SW480 (cell line): ENCODE data around the gene SPECC1L.

ENCODE experiments used
- DNase-seq: peaks from one replicate; pipeline ENCODE4 v3.0.0-alpha.2; 2016; ENCODE audit warnings: low spot score

The SPECC1L gene

DNA sequence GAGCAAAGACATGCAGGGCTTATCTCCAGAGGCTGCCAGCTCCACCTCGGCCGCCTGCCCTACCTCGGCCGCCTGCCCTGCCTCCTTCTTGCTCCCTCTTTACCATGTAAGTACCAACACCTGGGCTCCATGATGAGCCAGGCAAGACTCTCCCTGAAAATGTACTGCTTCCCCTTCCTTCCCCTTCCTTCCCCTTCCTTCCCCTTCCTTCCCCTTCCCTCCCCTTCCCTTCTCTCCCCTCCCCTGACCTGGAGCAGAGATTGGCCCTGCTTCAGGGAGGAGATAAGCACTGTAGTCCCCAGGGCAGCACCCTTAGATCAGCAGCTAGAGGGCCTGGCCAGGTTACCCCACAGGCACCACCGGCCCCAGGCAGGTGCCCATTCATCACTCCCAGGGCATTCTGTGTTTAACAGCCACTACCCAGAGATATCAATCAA lies 131.3 kb downstream of the SPECC1L start:
- no peak for DNase-seq

DNA sequence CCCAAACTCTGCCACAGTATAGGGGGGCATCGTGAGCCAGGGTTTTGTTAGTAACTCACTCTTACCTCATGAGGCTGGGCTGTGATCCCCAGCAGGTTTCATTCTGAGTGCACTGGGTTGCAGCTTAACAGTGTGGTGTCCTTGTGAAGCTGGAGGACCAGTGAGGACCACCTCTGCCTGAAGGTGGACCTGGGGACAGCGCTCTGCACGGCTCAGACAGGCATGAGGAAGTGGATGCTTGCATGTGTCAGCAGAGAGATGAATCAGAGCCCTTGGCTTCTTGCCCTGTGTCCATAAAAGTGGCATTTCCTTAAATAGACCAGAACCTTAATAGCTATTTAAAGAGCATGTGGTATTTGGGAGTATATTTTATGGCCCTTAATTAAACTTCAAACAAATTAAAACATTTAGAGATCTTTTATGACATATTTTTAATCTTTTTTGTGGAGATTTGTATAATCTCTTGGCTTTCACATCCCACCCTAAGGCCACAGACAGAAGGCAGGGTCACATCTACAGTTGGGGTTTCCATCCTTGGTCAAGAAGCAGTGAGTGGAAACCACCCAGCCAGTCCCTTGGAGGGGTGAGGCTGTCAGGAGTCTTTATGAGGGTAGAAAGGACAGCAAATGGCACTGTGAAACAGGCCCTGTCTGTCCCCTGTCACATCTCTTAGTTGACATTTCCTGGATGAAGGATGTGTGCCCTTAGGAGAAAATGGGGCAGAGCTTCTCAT lies 132.0 kb downstream of the SPECC1L start:
- DNase-seq, result peak; percentile 73

DNA sequence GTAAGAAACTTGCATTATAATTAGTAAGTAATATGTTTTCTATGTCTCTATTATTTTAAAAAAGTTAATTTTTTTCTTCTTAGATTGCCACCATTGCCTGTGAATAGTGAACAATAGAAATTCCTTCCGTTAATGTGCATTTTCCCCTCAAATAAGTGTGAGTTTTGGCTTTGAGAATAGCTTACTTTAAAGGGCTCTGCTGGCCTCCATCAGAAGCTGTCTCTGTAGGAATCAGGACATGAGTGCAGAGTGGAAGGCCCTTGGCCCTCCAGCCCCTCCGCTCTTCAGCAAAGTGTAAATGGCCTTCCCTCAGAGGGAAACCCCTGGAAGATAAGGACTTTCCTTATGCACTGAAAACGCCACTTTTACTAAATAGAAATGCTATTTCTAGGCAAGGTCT lies 132.7 kb downstream of the SPECC1L start:
- DNase-seq, result no peak

DNA sequence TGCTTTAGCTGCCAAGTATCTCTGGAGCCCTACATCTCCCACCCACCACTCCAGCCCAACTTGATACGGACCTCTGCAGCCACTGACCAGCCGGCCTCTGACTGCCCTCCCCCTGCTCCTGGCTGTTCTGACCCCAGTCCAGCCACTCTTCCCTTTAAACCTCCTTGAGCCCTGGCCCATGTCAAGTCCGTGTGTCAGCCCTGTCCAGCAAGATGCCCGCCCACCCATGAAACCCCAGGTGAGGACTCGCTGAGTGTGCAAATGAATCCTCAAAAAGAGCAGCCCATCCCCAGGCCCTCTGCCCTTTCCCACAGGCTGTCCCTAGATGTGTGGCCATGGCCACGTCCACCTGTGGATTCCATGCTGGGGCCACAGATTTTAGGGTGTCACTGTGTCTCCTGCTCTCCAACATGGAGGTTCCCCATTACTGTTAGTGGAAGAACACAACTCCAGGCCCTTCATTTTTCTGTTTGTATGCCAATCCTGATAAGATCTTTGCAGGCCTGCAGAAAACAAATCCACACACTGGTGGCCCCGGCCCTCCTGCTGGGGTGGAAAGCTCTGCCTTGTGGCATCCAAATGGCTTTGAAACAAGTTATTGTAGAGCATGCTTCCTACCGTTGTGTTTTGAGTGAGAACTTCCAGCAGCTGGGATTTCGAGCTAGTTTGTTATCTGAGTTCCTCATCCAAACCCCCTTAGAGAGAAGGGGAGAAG lies 134.1 kb downstream of the SPECC1L start:
- no peak for DNase-seq

DNA sequence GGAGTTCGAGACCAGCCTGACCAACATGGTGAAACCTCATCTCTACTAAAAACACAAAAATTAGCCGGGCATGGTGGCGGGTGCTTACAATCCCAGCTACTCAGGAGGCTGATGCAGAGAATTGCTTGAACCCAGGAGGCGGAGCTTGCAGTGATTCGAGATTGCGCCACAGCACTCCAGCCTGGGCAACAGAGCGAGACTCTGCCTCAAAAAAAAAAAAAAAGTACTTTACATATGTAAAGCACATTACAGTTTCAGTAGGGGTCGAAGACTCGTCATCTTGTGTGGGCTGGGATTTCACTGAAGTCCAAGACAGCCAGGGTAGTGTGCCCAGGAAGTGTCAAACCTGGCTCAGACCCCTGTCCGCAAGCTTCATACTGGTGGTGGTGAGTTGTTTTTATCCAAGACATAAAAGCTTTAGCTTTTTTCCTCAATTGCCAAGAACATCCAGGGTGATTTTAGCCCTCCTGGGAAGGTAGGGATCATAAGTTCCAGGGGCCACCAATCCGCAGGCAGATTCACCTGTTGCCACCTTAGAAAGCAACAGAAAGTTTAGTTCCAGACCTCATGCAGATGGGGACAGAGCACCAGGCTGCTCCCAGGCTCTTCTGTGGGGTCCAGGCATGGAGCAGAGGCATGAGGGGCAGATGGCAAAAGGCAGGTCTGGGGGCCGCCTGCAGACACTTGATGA lies 135.1 kb downstream of the SPECC1L start:
- DNase-seq, result no peak

DNA sequence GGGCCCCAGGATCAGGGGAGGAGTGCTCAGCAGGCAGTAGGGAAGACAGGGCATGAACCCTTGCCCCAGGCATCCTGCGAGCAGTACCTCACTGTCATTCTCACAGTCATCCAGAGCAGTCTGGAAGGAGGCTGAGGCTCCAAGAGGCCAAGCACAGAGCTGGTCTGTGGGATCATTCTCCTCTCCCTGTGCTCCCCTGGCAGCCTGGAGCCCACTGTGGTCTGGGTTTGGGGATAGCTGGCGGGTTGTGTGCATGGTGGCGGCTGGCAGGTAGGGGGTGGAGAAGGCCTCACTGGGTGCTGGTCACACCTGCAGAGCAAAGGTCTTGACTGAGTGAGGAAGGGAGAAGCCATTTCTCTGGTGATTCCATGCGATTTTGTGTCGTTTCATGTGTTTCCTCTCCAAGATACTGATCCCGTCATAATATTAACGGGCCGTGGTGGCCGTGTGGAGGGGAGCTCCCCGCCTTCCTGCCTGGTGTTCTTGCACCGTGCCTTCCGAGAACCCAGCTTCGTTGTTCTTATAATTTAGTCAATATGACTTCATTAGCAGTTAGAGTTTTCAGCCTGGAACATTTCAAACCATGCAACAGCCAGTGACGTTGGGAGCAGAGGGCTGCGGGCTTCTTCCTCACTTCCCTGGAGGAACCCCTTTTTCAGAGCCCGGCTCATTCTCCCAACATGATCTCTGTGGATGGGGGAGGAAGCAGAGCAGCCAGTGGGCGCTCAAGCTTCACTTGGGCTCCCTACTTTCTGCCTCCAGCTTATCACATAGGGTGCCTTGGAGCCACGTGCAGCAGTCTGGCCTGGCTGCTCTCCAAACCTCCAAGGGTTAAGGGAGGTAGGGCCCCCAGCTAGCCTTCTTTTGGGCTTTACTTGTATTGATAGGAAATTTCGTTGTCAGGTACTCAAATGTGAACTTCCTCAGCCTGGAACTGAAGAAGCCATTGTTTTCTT lies 136.0 kb downstream of the SPECC1L start:
- no peak for DNase-seq

DNA sequence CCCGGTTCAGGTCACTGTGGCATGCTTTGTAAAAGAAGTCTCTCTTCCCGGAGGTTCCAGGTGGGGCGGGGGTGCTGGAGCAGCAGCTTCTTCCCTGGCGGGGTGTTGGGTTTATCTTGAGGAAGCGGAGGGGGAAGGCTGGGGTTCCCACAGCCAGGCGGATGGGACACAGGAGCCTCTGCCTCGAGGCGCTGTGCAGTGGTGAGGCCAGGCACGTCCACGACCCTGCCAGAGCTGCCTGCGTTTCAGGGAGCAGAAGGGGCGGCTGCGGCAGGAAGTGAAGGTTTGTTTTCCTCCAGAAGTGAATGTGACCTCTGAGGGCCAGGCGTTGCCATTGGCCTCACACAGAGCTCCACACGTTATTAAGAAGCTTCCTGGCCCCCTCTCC lies 136.6 kb downstream of the SPECC1L start:
- DNase-seq, result no peak

DNA sequence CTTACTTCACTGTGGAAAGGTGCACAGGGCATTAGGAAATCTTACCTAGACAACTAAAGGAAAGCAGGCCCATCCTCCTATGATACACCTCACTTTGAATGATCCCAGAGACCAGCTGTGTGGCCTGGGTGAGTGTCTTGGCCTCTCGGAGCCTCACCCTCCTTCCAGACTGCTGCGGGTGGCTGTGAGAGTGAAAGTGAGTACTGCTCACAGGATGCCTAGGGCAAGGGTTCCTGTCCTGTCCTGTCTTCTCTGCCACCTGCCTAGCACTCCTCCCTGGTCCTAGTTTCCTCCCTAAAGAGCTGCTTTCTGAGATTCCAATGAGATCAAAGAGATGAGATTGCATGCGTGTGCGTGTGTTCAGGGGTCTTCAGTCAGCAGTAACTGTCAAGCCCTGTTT lies 137.3 kb downstream of the SPECC1L start:
- DNase-seq, result no peak

DNA sequence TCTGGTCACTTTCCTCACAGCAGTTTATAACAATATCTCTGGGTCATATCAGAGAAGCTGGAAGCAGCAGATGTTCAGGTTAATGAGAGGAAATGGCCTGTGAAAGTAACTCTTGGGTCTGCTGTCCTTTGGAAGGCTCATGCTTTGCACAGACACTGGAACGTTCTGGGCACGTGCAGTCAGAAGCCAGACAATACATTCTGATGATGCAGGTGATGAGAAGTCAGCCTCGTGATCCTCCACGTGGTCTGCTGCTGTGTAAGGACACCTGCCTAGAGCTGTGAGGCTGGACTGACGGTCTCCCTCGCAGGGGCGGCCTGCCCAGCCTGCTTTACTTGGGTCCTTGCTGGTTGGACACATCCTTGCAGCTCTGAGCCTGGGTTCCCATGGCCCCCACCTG lies 138.0 kb downstream of the SPECC1L start:
- no peak for DNase-seq

DNA sequence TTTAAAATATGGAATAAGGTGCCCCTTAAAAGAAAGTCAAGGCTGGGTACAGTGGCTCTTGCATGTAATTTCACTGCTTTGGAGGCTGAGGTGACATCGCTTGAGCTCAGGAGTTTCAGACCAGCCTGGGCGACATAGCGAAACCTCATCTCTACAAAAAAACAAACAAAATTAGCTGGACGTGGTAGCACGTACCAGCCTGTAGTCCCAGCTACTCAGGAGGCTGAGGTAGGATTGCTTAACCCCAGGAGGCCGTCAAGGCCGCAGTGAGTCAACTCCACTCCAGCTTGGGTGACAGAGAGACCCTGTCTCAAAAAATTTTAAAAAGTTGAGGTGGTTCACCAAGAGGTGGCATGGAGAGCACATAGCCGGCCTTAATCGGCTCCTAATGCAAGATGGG lies 139.1 kb downstream of the SPECC1L start:
- DNase-seq, result no peak

DNA sequence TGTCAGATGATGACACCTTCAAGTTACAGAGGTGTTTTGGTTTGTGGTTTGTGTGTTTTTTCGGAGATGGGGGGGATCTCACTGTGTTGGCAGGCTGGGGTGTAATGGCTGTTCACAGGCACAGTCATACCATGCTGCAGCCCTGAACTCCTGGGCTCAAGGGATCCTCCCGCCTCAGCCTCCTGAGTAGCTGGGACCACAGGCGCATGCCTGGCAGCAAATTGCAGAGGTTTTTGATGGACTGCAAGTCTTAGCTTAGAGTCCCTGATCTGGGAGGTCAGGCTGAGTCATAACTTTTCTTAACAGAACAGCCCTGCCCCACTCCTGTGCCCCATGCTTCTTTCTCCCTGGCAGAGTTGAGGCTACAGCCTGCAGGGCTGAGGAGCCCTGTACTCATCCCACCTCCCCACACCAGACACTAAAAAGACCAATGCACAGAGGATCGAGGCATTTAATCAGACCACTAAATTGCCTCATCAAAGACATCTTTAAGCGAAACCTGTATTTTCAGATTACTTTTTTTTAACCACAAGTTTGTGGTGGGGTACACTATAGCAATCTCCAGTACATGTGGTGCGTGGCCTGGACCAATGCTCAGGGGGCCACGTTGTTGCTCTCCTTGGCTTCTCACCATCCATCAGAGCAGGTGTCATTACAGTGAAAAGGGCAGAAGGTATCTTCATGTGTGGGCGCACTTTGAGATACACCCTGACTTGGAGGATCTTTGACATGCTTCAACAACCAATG lies 139.7 kb downstream of the SPECC1L start:
- DNase-seq, result no peak

DNA sequence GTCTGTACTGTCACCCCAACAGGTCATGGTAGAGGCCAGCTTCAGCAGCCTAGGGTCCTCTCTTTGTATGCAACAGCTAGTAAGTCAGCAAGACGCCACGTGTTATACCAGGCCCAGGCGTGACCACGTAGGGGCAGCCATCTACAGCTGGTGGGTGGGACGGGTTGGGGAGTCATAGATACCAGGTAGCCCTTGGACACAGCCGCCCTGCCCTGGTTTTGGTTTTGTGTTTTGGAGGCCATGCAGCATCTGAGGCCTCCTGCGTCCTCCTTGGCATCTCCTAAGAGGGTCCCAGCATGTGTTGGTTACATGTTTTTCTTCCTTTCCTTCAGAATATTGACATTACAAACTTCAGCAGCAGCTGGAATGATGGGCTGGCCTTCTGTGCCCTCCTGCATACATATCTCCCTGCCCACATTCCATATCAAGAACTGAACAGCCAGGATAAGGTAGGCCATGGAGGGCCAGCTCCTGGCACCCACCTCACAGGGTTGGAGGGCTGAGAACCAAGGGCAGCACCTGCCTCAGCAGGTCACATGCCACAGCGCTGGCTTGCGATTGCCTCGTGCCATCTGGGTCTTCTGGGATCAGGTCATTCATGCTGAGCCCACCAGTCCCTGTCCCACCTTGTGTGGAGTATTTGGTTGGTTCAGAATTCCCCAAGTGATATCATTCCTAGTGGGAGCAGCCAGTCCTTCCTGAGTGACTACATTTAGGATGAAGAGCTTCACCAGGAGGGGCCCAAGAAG lies 140.8 kb downstream of the SPECC1L start:
- no peak for DNase-seq

DNA sequence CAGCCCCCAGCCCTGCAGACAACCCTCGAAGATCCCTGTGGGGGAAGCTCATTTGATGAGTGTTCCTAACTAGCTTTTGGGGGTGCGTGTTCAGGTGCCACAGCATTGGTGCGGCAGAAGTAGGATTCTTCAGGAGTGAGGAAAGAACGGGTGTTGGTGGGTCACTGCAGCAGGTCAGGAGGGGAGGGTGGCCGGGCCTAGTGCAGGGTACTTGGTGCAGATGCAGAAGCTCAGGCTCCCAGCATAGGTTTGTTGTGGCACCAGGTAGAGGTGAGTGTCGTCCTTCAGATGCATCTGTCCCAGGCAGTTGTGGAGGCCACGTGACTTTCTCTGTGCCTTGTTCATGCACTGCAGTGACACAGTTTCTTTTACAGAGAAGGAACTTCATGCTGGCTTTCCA lies 141.6 kb downstream of the SPECC1L start:
- DNase-seq, result no peak

DNA sequence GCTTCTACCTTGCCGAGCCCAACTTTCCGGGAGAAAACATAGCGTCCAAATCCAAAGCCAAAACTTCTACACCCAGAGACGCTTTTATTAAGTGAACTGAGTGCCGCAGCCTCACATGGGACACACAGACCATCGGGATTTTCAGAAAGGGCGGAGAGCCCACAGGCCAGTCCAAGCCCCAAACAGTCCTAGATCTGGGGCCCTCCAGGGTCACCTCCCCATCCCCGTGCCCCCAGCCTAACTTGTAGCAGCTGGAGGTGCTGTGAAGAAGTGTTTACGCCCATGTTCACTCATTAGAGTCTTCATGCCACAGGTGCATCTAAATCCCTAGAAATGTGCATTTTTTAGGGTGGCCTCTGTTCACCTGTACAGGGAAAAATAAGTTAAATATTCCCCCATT lies 142.6 kb downstream of the SPECC1L start:
- DNase-seq, result no peak

DNA sequence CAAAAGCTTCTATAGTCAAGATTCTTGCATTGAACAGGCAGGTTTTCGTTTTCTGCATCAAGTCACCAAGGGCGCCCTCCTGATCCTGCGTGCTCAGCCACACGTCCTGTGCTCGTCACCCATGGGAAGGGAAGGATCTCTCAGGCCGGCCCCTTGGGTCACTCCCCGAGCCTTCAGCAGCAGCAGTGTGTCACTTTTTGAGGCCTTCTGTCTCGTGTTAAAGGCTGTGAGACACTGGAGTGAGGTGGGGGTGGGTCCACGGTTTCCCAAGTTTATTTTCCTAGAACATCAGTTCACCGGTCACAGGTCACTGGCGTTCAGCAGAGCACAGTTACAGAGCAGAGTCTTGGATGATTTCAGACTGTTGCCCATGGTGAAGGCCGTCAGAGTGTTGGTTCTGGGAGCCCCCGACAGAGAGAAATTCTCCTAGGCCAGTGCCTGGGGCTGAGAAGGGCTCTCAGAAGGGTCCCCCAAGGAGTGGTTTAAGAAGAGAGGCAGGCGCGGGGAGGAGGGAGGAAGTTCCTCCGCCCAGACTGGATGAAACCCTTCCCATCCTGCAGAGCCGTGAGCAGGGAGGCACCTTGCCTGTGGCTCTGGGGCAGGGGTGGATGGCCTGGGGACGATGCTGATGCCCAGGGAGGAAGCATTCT lies 143.2 kb downstream of the SPECC1L start:
- no peak for DNase-seq

DNA sequence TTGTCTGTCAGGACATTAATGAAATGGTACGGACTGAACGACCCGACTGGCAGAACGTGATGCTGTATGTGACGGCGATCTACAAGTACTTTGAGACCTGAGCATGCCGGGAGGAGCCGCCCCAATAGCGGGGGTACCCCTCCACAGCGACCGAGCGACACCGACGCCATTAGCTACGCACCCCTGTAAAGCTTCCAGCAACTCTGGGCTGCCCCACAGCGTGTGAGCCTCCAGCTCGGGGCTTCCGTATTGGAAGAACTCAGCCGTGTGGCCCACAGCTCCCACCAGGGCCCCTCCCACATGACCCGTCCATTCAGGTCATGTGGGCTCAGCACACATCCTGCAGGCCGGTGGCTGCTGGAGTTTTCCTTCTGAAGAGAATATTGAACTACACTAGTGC lies 143.9 kb downstream of the SPECC1L start:
- no peak for DNase-seq

DNA sequence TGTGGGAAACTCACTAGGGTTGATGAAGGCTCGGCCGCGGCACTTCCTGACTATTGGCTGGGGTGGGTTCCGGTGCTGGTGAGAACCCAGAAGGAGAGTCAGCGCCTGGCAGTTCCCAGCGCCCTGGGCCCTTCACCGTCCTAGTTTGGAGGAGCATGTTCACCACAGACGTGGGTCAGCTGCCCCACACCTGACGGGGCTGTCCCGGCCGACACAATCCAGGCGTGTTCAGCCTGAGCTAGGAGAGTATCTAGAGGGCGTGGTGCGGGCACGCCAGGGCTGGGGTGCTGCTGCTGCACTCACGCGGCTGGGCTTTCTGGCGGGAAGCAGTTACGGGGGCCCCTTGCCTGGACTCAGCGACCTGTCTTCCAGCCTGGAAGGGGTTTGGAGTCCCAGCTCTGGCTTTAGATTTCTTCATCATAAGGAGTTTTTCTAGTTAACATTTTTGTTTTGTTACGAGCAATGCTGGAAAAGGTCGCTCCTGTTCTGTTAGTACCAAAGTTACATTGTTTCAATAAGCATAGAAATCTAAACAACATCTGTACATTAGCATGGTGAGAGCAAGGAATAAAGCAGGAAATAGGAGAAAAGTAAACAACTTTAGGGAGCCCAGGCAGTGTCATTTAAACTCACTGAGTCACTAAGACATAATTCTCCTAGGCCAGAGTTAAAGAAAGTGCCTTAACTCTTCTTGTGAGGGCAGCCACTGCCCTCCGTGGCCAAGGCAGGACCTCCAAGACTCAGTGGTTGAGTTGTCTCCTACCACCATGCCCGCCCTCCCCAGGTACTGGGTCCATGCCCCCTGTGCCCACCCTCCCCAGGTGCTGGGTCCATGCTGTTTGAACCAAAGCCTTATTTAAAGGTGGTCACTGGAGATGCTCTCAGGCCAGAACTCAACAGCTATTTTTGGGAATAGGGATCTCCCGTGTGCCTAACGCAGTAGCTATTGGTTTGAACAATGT lies 144.6 kb downstream of the SPECC1L start:
- no peak for DNase-seq

DNA sequence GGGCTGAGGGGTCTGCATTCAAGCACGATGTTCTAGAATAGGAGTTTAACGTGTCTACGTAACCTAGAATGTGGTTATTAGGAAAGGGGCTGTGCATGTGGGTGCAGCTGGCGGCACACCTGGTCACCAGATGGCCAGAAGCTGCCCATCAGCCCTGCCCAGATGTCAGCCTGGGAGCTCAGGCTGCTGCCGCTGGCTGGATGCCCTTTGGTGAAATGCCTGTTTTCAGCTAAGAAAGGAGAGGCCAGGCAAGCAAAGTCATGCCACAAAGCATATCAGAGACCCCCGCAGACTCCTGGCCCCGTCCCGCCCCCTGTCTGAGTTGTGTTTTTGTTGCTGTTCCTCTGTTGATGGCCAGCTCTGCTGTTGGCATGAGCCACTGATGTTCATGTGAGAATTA lies 145.5 kb downstream of the SPECC1L start:
- DNase-seq, result no peak

DNA sequence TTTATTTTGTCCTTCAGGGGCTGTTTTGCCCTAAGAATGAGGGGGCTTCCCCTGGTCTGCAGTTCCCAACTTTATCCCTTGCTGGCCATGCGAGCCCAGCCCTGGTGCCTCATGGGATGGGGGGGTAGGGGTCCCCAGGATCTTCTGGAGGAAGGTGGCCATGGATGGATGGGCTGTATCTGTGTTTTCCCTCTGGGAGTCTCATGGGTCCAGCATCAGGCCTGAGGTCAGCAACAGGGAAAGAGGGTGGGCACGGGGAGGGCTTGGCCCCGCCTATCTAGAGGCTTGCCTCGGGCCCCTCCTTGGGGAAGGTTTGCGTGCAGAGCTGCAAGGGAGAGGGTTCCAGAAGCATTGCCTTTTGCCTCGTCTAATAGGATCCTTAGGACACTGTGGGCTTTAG lies 146.0 kb downstream of the SPECC1L start:
- no peak for DNase-seq
